Mucosa of descending colon (tissue), 3 donors: ENCODE data around the gene STPG4. TPM values are rescaled to one million over a fixed set of nuclear protein-coding genes. Genes with fewer than 3 reads are reported as not detected.
"Not testable (repeated sequence)": the region's sequence is repeated elsewhere in the genome, so short reads cannot be mapped to it uniquely, and the experiment has no call there.

ENCODE experiments used
- ATAC-seq: fragments of 200-7000 bp; cut with Tn5 transposase; one replicate; pipeline ENCODE4 v1.9.1; 2020; ENCODE audit warnings: mild to moderate bottlenecking, moderate library complexity
- DNase-seq, 3 donors: peaks; one replicate each; pipeline ENCODE4 v3.0.0-alpha.2; 2020
- H3K36me3 ChIP-seq: fragments of 200-600 bp; one replicate; pipeline ENCODE4 v1.8.0; 2021; ENCODE audit warnings: low read depth, mild to moderate bottlenecking
- H3K4me1 ChIP-seq: fragments of 200-600 bp; one replicate; pipeline ENCODE4 v1.8.0; 2021; ENCODE audit warnings: low read depth, mild to moderate bottlenecking
- H3K4me3 ChIP-seq: fragments of 200-600 bp; one replicate; pipeline ENCODE4 v1.8.0; 2021; ENCODE audit warnings: mild to moderate bottlenecking
- H3K9me3 ChIP-seq: fragments of 200-600 bp; one replicate; pipeline ENCODE4 v1.8.0; 2021; ENCODE audit warnings: mild to moderate bottlenecking
- intact Hi-C, 2 donors: fragments of 100-400 bp; cut with DNase I in 1 of 2; cut with micrococcal nuclease in 1 of 2; formaldehyde crosslinking; loops; one replicate each; pipeline versions ENCODE4 v1.11.0 to v1.11.1; 2022; cut with DNase I, micrococcal nuclease
- total RNA-seq, 3 donors: library from RNA; stranded (reverse); fragmentation: NEBNext Ultra II Directional in 2 of 3; extraction: Animal tissue kit (Norgen Biotek cat#: 25700) in 2 of 3; gene quantifications; one replicate each; pipeline versions ENCODE4 v1.2.1 to v1.2.4, GENCODE V29; 2021 to 2023
- TF ChIP-seq, protein P1 (sequence below): fragments of 200-600 bp; IDR thresholded peaks from one replicate; pipeline ENCODE4 v1.8.0; 2022; ENCODE audit warnings: antibody characterized with exemption, mild to moderate bottlenecking
- donor health status: DM: no; HTN: no; CAD: no; lungs with moderate emphysema.
- donor health status: DM: no; HTN: no; CAD: no.
- donor health status: DM: no; HTN: yes; CAD: no.

The STPG4 gene
- total RNA-seq, 3 donors from 2014 or later = 0.46 to 0.63 TPM; not detected in 1

DNA sequence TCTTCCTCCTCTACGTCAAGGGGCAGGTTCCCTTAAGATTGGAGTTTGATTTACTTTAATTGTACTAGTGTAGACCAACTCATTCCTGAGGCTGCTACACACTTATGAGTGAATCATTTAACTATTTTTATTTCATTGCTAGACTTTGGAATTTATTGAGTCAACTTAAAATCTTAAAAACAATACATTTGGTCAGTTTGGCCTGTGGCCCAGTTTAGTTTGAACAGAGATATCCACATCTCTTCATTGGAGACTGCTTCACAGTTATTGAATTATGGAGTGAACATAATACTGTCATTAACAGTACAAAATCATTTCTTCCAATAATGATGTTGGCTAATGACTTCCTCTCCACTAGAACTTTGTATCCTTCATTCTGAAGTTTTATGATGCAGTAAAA lies 34.5 kb upstream of the STPG4 start:
- H3K9me3 ChIP-seq = no peaks in the 10 kb centered on the region
- intact Hi-C loops = loop anchor here in 1 of 2 donors (10.0 kb wide), 1 partner anchor 75 kb away; no protein-coding TSS in a partner anchor
- H3K4me3 ChIP-seq = no peak overlapping the region
- ATAC-seq (peak; percentile 76), DNase-seq (no peak)
- H3K4me1 ChIP-seq = peaks cover 5% of the 10 kb centered on the region
- TF ChIP-seq, protein P1, sequence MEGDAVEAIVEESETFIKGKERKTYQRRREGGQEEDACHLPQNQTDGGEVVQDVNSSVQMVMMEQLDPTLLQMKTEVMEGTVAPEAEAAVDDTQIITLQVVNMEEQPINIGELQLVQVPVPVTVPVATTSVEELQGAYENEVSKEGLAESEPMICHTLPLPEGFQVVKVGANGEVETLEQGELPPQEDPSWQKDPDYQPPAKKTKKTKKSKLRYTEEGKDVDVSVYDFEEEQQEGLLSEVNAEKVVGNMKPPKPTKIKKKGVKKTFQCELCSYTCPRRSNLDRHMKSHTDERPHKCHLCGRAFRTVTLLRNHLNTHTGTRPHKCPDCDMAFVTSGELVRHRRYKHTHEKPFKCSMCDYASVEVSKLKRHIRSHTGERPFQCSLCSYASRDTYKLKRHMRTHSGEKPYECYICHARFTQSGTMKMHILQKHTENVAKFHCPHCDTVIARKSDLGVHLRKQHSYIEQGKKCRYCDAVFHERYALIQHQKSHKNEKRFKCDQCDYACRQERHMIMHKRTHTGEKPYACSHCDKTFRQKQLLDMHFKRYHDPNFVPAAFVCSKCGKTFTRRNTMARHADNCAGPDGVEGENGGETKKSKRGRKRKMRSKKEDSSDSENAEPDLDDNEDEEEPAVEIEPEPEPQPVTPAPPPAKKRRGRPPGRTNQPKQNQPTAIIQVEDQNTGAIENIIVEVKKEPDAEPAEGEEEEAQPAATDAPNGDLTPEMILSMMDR = no peak
- H3K36me3 ChIP-seq = no peaks in the 10 kb centered on the region

DNA sequence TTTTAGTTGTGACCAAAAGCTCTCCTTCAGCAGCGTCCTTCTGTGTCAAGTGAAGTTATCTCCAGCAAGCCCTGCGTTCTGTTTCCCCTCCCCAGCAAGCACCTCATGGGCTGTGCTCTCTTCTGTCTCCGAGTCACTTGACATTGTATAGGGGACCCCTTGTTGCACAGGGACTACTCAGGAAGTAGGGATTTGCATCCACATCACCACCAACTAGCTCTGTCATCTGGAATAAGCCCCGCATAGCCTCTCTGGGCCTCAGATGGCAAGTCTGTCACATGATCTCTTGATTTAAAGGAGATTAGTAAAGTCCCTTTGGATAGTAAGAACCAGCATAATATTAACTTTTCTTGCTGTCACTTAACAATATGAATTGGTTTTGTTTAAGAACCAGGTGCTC lies 32.0 kb upstream of the STPG4 start:
- TF ChIP-seq, protein P1 = no peak
- peaks cover 5% of the 10 kb centered on the region for H3K4me1 ChIP-seq
- no peak for DNase-seq
- no peaks in the 10 kb centered on the region for H3K9me3 ChIP-seq
- no peak overlapping the region for H3K4me3 ChIP-seq
- intact Hi-C loops = loop anchor here in 1 of 2 donors (10.0 kb wide), 1 partner anchor 78 kb away; no protein-coding TSS in a partner anchor
- no peaks in the 10 kb centered on the region for H3K36me3 ChIP-seq
- ATAC-seq = no peak

DNA sequence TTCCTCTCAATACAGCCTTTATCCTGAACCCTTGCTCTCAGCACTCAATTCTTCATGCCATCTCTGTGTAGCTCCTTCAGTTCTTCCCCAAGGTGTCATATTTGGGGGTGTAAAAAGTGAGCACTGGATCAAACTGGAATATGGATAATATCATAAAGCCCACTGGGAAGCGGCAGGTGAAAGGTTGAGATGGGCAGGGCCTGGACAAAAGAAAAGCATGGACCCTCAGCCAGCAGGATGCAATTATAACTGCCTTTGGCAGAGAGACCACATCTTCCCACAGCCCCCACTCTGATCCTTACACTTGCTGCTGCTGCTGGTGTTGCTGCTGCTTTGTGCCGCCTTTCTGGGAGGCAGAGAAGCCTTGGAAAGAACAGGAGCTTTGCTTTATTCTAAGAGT lies 31.2 kb upstream of the STPG4 start:
- intact Hi-C loops = loop anchor here in 1 of 2 donors (10.0 kb wide), 1 partner anchor 78 kb away; no protein-coding TSS in a partner anchor
- H3K36me3 ChIP-seq = no peaks in the 10 kb centered on the region
- no peak for ATAC-seq
- DNase-seq = no peak
- H3K4me1 ChIP-seq = peaks cover 5% of the 10 kb centered on the region
- H3K9me3 ChIP-seq = no peaks in the 10 kb centered on the region
- TF ChIP-seq, protein P1 = no peak
- H3K4me3 ChIP-seq = no peak overlapping the region

DNA sequence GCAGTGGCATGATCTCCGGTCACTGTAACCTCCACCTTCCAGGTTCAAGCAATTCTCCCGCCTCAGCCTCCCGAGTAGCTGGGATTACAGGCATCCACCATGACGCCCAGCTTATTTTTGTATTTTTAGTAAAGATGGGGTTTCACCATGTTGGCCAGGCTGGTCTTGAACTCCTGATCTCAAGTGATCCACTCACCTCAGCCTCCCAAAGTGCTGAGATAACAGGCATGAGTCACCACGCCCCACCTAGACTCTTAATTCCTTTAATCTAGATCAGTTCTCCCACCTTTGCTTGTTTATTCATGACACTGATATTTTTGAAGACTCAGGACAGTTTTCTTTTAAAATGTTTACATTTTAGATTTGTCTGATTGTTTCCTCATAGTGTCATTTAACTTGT lies 30.0 kb upstream of the STPG4 start:
- H3K36me3 ChIP-seq, ATAC-seq, H3K4me3 ChIP-seq, H3K4me1 ChIP-seq, H3K9me3 ChIP-seq, DNase-seq: not testable (repeated sequence)
- intact Hi-C loops = loop anchor here in 1 of 2 donors (10.0 kb wide), 1 partner anchor 80 kb away; no protein-coding TSS in a partner anchor

DNA sequence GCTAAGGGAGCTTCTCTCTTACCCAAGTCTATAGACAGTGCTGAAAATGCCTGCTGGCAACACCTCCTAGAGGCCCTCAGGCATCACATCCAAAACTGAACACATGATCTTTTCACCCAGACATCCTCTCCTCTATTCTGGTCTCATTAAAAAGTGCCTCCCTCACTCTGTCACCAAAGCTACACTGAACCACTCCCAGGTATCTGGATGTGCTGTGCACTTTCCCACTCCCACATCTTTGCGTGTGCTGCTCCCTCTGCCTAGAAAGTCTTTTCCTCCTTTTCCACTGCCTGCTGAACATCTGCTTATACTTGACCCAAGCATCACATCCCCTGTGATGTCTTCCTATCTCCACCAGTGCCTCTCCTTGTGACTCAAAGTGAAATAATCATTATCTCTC lies 26.1 kb upstream of the STPG4 start:
- H3K4me1 ChIP-seq = no peaks in the 10 kb centered on the region
- TF ChIP-seq, protein P1 = no peak
- intact Hi-C loops = loop anchor here in 1 of 2 donors (10.0 kb wide), 1 partner anchor 84 kb away; no protein-coding TSS in a partner anchor
- H3K4me3 ChIP-seq = no peak overlapping the region
- DNase-seq (no peak), ATAC-seq (no peak)
- H3K9me3 ChIP-seq = no peaks in the 10 kb centered on the region
- no peaks in the 10 kb centered on the region for H3K36me3 ChIP-seq

DNA sequence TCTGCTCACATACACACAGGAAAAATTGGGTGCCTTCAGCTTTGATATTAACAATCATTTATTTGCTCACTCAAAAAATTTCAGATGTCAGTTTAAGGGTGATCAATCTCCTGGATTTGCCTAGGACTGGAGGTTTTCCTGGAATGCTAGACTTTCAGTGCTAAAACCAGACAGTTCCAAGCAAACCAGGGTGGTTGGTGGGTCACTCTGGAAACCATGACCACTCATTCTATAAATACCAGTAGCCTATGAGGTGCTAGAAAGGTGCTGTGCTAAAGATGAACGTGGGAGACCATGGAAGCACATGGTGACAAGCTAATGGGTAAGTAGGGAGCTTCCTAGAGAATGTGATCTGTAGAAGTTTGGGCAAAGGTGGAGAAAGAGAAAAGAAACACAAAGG lies 25.4 kb upstream of the STPG4 start:
- intact Hi-C loops = loop anchor here in 1 of 2 donors (10.0 kb wide), 1 partner anchor 84 kb away; no protein-coding TSS in a partner anchor
- TF ChIP-seq, protein P1 = no peak
- Histone ChIP-seq H3K9me3 (no peaks in the 10 kb centered on the region), H3K4me1 (no peaks in the 10 kb centered on the region), H3K4me3 (no peak overlapping the region), H3K36me3 (no peaks in the 10 kb centered on the region)
- DNase-seq = no peak
- no peak for ATAC-seq
